ENCODE measurements around the gene DDX51. TPM values are rescaled to one million over a fixed set of nuclear protein-coding genes. Genes with fewer than 3 reads are reported as not detected.

Gene DDX51
- total RNA-seq, 2 experiments from 2014 or later, result 58.0 to 59.3 TPM

- intact Hi-C loops (cut with DNase I, micrococcal nuclease), result no loop called here
- H3K27ac Mint-ChIP-seq, result peak overlapping the region; percentile 94
- ChIA-PET POLR2A (interaction anchor here (1.1 to 3.5 kb wide), 4 partner anchors 10 to 16 kb away, joined by 3 to 35 read pairs (median 4); no protein-coding TSS in a partner anchor), CTCF (interaction anchor here (1.9 kb wide), 1 partner anchor 24 kb away, joined by 8 read pairs; no protein-coding TSS in a partner anchor)
- peak in 1 of 14 experiments; percentile 32 for DNase-seq
- H3K9me3 Mint-ChIP-seq, result peaks cover 3% of the 10 kb centered on the region
- peak overlapping the region; percentile 40 for H3K4me3 ChIP-seq (ENCODE audit: low read length)
- H3K4me3 Mint-ChIP-seq, result peak overlapping the region; percentile 88
- no peak for TF ChIP-seq CTCF (IDR thresholded peaks at IDR 0.05)
- peaks cover 35% of the 10 kb centered on the region for H3K4me1 Mint-ChIP-seq (ENCODE audit: low read depth)
- H3K4me1 ChIP-seq (ENCODE audit: insufficient read depth, low read length), result peaks cover 46% of the 10 kb centered on the region
- H3K27me3 Mint-ChIP-seq, result peaks cover 7% of the 10 kb centered on the region
- H3K27me3 ChIP-seq (ENCODE audit: control insufficient read depth in 1 of 2, insufficient read depth in 2 of 2, low read length in 2 of 2), result peaks cover 0 to 3% of the 10 kb centered on the region in 2 experiments
- peaks cover 0 to 22% of the 10 kb centered on the region in 2 experiments for H3K9me3 ChIP-seq (ENCODE audit: control insufficient read depth in 1 of 2, insufficient read depth in 1 of 2, low read length in 2 of 2)
- ATAC-seq (ENCODE audit: poor library complexity), result no peak
- H3K36me3 ChIP-seq (ENCODE audit: insufficient read depth, low read length), result no peaks in the 10 kb centered on the region
- no peaks in the 10 kb centered on the region for H3K36me3 Mint-ChIP-seq (ENCODE audit: low read depth)
- H3K27ac ChIP-seq (ENCODE audit: low read depth in 1 of 2, low read length in 2 of 2), result no peak overlapping the region
These were observed 34.2 kb upstream of the DDX51 start for GRCh38 chr12:132178316-132178715.

- no peak for TF ChIP-seq CTCF (IDR thresholded peaks at IDR 0.05)
- Histone ChIP-seq H3K4me3 (ENCODE audit: low read length) (no peak overlapping the region), H3K9me3 (ENCODE audit: control insufficient read depth in 1 of 2, insufficient read depth in 1 of 2, low read length in 2 of 2) (peaks cover 0 to 14% of the 10 kb centered on the region in 2 experiments), H3K36me3 (ENCODE audit: insufficient read depth, low read length) (no peaks in the 10 kb centered on the region), H3K4me1 (ENCODE audit: insufficient read depth, low read length) (peaks cover 55% of the 10 kb centered on the region), H3K27ac (ENCODE audit: low read depth in 1 of 2, low read length in 2 of 2) (no peak overlapping the region), H3K27me3 (ENCODE audit: control insufficient read depth in 1 of 2, insufficient read depth in 2 of 2, low read length in 2 of 2) (peaks cover 0 to 3% of the 10 kb centered on the region in 2 experiments)
- Mint-ChIP-seq H3K9me3 (no peaks in the 10 kb centered on the region), H3K36me3 (ENCODE audit: low read depth) (no peaks in the 10 kb centered on the region), H3K27ac (no peak overlapping the region), H3K4me1 (ENCODE audit: low read depth) (peaks cover 41% of the 10 kb centered on the region), H3K4me3 (no peak overlapping the region), H3K27me3 (peaks cover 12% of the 10 kb centered on the region)
- no peak for ATAC-seq (ENCODE audit: poor library complexity)
- intact Hi-C loops (cut with DNase I, micrococcal nuclease), result no loop called here
- POLR2A ChIA-PET, result no interaction called here
- CTCF ChIA-PET, result no interaction called here
- DNase-seq, result no peak
These were observed 32.9 kb upstream of the DDX51 start for GRCh38 chr12:132176920-132177551.

GRCh38 chr12:132176385-132176919 lies 32.3 kb upstream of the DDX51 start:
- DNase-seq (no peak), ATAC-seq (ENCODE audit: poor library complexity) (no peak)
- POLR2A ChIA-PET, result no interaction called here
- Mint-ChIP-seq H3K9me3 (no peaks in the 10 kb centered on the region), H3K27ac (no peak overlapping the region), H3K36me3 (ENCODE audit: low read depth) (no peaks in the 10 kb centered on the region), H3K27me3 (peaks cover 12% of the 10 kb centered on the region), H3K4me1 (ENCODE audit: low read depth) (peaks cover 40% of the 10 kb centered on the region), H3K4me3 (no peak overlapping the region)
- CTCF ChIA-PET, result no interaction called here
- peaks cover 0 to 3% of the 10 kb centered on the region in 2 experiments for H3K27me3 ChIP-seq (ENCODE audit: control insufficient read depth in 1 of 2, insufficient read depth in 2 of 2, low read length in 2 of 2)
- H3K27ac ChIP-seq (ENCODE audit: low read depth in 1 of 2, low read length in 2 of 2), result no peak overlapping the region
- no peaks in the 10 kb centered on the region for H3K36me3 ChIP-seq (ENCODE audit: insufficient read depth, low read length)
- H3K4me1 ChIP-seq (ENCODE audit: insufficient read depth, low read length), result peaks cover 55% of the 10 kb centered on the region
- intact Hi-C loops (cut with DNase I, micrococcal nuclease), result no loop called here
- no peak overlapping the region for H3K4me3 ChIP-seq (ENCODE audit: low read length)
- no peak for TF ChIP-seq CTCF (IDR thresholded peaks at IDR 0.05)
- H3K9me3 ChIP-seq (ENCODE audit: control insufficient read depth in 1 of 2, insufficient read depth in 1 of 2, low read length in 2 of 2), result peaks cover 0 to 10% of the 10 kb centered on the region in 2 experiments
